GM18861 (cell line): ENCODE results near the gene SMG6.

Experiments
- ATAC-seq: cut with Tn5 transposase; IDR thresholded peaks from one replicate; pipeline ENCODE4 v1.9.1; 2021; ENCODE audit not compliant: unreplicated experiment

Gene SMG6

DNA sequence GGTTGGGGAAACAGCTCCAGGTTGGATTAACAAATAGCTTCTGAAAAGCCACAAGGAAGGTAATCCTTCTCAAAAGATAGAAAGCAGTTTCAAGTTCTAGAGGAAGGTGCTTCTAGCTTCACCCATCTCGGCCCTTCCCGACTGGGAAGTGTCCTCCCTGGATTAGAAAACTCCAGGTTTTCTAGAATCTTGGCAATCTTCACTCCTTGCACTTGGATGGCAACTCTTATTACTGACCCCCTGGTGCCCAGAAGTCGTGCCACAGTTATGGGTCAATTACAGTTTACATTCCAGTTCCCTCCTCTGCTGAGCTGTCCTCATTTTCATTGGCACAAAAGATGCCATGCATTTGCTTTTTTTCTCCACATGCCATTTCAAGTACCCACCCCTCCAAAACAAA is 65.6 kb downstream of the SMG6 start:
- no peak for ATAC-seq

DNA sequence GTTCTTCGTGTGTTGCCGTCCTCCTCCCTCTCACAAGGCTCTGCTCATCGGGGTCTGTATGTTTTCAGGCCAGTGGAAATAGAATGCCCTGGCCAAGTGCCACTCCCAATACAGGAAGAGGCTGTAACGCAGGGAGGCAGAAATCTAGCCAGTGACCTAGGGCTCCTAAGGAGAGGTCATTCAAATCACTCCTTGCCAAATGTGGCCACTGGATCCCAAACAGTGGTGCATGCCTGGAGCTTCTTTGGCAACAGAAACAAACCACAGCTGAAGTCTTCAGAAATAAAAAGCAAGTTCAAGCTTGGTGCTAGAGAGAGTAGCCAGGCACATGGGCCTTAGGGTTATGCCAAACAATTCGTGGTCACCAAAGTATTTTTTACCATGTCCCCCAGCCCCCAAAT is 66.1 kb downstream of the SMG6 start:
- ATAC-seq = no peak

DNA sequence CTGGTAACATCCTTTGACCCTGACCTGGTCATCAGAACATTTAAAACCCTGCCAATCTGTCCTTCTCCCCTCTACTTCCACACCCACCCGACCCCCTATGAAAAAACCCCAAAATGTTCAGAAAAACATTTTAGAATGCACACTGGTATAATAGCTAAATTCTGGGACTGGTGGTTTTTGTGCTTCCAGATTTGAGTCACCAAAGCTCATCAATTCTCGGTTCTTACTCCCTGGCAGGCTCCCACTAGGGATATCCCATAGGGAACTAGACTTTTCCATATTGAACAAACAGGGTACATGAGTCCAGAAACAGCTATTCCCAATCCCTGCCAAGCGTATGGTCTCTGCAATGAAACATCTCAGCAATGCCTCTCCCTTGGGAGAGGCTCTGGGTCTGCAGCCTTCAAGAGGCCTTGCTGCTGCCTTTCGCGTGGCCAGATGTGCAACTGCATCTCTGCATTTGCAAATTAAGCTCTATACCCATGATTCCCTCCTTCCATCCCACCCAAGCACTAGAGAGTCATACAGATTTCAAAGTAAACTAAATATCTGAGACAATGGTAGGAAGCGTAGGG is 67.7 kb downstream of the SMG6 start:
- ATAC-seq = no peak

- ATAC-seq = no peak
These were observed 68.3 kb downstream of the SMG6 start for GRCh38 chr17:2235265-2235664.

GRCh38 chr17:2233441-2233947 is 70.1 kb downstream of the SMG6 start:
- no peak for ATAC-seq

DNA sequence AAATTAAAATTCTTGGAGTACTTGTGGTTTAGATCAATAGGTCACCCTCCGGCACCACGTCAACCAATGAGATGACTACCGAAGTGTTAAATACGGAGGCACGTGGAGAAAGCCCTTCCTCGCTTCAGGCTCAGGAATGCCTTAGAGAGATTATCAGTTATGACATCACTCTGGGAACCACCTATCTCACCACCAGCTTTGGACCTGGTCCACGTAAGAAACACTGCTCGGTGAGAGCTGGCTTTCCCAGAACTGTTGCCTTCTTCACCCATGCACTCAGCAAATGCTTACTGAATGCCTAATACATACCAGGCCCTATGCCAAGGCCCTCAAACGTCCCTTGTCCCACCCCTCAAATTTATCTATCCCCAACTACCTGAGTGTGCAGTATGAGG is 71.3 kb downstream of the SMG6 start:
- no peak for ATAC-seq

DNA sequence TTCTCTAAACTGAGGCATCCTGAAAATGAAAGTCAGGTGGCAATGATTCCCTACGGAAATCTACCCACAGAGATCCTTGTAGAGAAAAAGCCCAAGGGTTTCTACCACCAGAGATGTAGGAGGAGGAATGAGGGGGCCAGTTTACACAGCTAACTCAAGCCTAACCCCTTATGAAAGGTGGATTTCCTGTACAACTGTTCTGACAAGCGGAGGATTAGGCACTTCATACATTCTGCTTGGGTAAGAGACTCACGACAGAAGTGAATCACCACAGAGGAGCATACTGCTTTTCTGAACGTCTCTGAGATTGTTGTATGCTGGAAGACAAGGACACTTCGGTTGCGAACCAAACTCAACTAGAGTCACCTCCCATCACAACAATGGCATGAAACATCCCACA is 72.7 kb downstream of the SMG6 start:
- ATAC-seq = no peak

- no peak for ATAC-seq
These were observed 76.4 kb downstream of the SMG6 start for GRCh38 chr17:2227025-2227699.

- ATAC-seq = no peak
These were observed 80.0 kb downstream of the SMG6 start for GRCh38 chr17:2223617-2223927.

DNA sequence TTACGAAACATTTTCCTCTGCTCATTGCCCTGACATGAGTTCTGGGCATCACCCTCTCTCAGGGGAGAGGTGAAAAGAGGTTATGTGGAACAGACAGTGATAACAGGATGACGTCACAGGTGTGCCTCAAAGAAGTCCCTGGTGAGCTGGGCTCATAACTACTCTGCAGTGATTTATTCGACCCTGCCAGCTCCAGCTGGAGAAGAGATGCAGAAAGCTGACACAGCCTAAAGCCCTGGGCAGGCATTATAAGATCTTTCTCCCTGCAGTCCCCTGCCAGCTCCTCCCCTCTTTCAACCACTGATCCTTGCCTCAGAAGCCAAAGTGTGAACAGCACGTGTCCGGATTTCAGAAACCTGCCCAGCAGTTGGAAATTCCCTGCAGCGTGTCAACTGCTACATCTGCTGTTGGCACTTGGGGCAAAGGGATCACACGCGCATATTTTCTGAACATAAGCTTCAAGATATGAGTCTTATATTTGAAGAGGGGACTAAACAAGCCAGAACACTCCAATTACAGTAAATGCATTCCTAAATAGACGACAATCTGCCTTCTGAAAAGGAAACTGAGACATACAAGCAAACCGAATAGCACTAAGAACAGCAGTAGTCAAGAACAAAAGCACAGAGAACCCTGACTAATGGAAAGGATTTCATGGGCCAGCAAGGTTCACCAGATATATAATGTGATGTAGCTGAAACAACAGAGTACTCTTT is 80.5 kb downstream of the SMG6 start:
- ATAC-seq = no peak

- ATAC-seq = no peak
These were observed 81.3 kb downstream of the SMG6 start for GRCh38 chr17:2222301-2222700.

DNA sequence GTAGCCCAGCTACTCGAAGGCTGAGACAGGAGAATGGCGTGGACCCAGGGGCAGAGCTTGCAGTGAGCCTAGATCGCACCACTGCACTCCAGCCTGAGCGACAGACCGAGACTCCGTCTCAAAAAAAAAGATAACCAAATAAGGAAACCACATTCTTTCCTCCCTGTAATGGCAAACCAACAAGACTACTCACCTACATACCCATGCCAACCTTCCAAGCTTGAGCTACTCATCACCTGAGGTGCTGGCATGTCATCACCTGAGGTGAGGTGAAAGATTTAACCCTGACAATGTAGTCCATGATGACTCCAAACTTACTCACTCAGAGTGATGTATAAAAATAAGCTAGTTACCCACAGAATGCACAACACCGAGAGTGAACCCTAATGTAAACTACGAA is 85.2 kb downstream of the SMG6 start:
- no peak for ATAC-seq

DNA sequence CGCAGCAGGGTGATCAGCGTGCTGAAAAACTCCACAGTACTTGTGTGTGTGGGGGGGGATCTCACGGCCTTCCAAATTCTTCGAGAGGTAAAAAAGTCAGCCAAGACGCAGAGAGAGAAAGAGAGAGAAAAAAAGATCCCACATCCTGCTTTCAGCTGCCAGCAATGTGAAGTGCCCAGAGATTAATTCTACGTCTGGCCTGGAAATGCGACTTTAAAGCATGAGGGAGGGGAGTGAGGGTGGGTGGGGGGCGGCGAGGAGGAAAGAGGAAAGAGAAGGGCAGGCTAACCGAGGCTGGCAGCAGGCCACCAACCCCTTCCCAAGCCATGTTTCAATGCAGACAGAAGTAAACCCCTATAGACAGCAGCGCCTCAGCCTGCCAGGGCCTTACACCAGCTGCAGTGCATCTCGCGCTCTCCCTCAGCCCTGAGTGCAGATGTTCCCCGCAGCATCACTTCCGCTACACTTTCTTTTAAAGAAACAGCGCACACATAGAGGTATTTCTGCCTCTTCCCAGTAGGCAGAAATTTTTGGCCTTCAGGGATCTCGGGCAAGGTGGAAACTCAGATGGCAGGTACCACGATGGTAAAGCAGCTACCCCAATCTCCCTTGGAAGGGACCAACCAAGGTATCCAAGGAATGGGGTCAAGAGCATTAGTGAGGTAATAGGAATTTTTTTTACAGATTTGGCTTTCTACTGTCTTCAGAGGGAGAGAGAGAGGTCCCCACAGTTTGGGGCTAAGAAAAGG is 87.8 kb downstream of the SMG6 start:
- peak; percentile 63 for ATAC-seq

GRCh38 chr17:2214929-2215615 is 88.5 kb downstream of the SMG6 start:
- ATAC-seq = no peak

- ATAC-seq = no peak
These were observed 89.3 kb downstream of the SMG6 start for GRCh38 chr17:2214047-2214928.

GRCh38 chr17:2213291-2213960 is 90.2 kb downstream of the SMG6 start:
- no peak for ATAC-seq

GRCh38 chr17:2212400-2212981 is 91.1 kb downstream of the SMG6 start:
- no peak for ATAC-seq

DNA sequence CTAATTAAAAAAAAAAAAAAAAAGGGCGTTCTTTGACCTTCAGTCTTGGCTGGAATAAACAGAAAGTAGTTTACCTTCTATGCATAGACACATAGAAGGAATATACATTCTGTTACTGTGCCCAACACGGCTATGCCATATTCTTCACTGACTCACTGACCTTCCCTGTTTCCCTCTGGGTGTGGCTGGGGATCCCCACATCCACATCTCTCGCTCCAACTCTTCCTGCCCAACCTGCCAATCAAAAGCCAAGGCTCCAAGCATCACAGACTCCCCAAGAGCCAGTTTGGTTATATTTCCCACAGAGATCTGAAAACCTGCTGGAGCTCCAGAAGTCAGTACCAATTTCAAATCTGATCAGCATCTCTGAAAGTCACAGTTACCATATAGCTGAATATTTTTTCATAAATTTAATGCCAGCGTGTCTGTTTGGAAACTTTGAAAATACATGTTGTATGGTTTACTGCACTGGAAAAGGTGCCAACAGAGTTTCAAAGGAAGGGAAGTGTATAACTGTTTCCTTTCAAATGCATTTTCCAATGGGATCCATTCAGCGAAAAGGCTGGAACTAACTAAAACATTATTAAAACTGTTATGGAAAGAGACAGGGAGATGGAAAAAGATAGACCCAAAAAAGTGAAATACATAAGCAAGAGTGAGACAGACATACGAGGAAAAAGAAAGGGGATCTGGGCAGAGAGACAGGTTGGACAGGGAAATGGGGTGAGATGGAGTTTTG is 91.8 kb downstream of the SMG6 start:
- ATAC-seq = no peak

- no peak for ATAC-seq
These were observed 92.9 kb downstream of the SMG6 start for GRCh38 chr17:2210726-2211125.
